H1 (cell line): ENCODE results near the gene ANKRD9. TPM values are rescaled to one million over a fixed set of nuclear protein-coding genes. Genes with fewer than 3 reads are reported as not detected.

ENCODE experiments used
- KDM1A ChIP-seq: fragments of 200-600, 300-600 bp; sonication (generic); IDR thresholded peaks from 2 replicates; pipeline ENCODE4 v1.7.1; 2016; ENCODE audit warnings: mild to moderate bottlenecking, low read length, borderline replicate concordance
- SIX5 ChIP-seq: IDR thresholded peaks from 2 replicates; pipeline ENCODE4 v1.6.1; 2011; ENCODE audit warnings: mild to moderate bottlenecking, low read depth, low read length
- SP4 ChIP-seq: IDR thresholded peaks from 2 replicates; pipeline ENCODE4 v1.6.1; 2012; ENCODE audit warnings: low read length, inconsistent platforms
- TEAD4 ChIP-seq: IDR thresholded peaks from 2 replicates; pipeline ENCODE4 v1.6.1; 2012; ENCODE audit warnings: low read depth, low read length, inconsistent platforms, mixed read lengths
- polyA plus RNA-seq, 7 experiments: library from polyadenylated mRNA; depleted of rRNA in 3 of 7; stranded (reverse) in 5 of 7; unstranded in 2 of 7; fragments of >200 nt in 5 of 7; fragments of 200-250 nt in 2 of 7; gene quantifications; 1 replicate in 5 of 7; 2 replicates in 1 of 7; 4 replicates in 1 of 7; pipeline versions ENCODE4 v1.2.1 to v1.2.3, GENCODE V29; 2011 to 2013; ENCODE audit warnings: missing spikeins in 2 of 7, mixed read lengths in 2 of 7
- total RNA-seq: library from RNA; stranded (reverse); fragmentation: NEBNext Ultra II Directional; extraction: Animal tissue kit (Norgen Biotek cat#: 25700); gene quantifications from 2 replicates; pipeline ENCODE4 v1.2.1, GENCODE V29; 2021
- TF ChIP-seq, protein P1 (sequence below): IDR thresholded peaks from 2 replicates; pipeline ENCODE4 v1.6.1; 2012; ENCODE audit warnings: inconsistent platforms
- TF ChIP-seq, protein P2 (sequence below): IDR thresholded peaks from 2 replicates; pipeline ENCODE4 v1.6.1; 2011; ENCODE audit warnings: low read length, improper control_type of control experiment

Gene ANKRD9
- total and polyA plus RNA-seq, 2 of the 8 experiments (the other 6 are each of a cell fraction or from before 2014, with no cell fraction given), result 37.0 to 41.8 TPM

GRCh38 chr14:102554821-102555819, 45.5 kb upstream of the ANKRD9 start (continued):
- TF ChIP-seq KDM1A (no peak; the same call in 1 of the 2 replicates), SP4 (no peak), SIX5 (no peak), TEAD4 (no peak)
- TF ChIP-seq, protein P1, sequence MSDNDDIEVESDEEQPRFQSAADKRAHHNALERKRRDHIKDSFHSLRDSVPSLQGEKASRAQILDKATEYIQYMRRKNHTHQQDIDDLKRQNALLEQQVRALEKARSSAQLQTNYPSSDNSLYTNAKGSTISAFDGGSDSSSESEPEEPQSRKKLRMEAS, result peak; percentile 96
- TF ChIP-seq, protein P2, sequence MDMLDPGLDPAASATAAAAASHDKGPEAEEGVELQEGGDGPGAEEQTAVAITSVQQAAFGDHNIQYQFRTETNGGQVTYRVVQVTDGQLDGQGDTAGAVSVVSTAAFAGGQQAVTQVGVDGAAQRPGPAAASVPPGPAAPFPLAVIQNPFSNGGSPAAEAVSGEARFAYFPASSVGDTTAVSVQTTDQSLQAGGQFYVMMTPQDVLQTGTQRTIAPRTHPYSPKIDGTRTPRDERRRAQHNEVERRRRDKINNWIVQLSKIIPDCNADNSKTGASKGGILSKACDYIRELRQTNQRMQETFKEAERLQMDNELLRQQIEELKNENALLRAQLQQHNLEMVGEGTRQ, result no peak
